Stimulated activated CD8-positive, alpha-beta memory T cell treated with anti-CD3 and anti-CD28 coated beads, Interleukin-7, amount 100 ng/mL, for 48 hours (primary cell): ENCODE results near the gene BTG4.

Experiments
- DNase-seq, 2 donors: peaks; one replicate each; pipeline ENCODE4 v3.0.0-alpha.2; 2020; ENCODE audit warnings: low read depth in 1 of 2; ENCODE audit errors: extremely low read depth in 1 of 2

The BTG4 gene

DNA sequence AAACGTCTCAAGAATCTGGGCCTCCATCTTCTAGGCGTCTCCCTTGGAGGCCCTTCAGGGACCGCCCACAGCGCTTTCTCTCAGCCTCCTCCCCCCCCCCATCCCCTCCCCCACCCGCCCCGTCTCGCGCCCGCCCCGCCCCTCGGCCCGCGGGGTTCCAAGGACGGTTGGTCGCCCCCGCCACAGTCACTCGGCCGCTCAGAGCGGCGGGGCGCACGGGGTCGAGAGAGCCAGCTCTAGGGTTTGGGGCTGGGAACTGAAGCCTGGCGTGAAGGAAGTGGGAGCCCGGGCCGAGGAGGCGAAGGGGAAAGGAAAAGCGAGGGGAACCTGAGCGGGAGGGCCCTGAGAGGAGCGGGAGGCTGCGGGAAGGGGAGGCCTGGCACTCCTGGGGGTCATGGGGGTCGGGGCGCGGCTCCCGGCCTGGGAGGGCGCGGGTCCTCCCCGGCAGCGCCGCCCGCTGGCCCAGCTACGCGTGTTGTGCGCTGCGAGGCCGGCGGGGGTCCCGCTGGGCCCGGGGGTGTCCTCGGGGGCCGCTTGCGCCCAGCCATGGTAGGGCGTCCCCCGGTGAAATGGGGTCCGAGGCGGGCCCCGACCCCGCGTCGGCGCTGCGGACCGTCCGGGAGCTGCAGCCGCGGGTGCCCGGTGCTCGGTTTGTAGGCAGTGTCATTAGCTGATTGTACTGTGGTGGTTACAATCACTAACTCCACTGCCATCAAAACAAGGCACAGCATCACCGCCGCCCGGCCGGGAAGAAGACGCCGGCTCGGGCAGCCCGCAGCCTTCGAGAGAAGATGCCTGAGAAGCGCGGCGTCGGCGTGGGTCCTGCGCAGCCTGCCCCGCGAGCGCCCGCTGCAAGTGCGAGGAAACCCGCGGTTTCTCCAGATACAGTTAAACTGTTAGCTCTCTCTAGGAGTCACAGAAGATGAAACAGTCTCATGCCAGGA lies at the start of gene BTG4:
Gene BTG4, minus strand, starts transcription at position 91 of the 944 bp plus-strand sequence. CDS start 13,610 bp downstream, outside the sequence.
- DNase-seq: no peak

DNA sequence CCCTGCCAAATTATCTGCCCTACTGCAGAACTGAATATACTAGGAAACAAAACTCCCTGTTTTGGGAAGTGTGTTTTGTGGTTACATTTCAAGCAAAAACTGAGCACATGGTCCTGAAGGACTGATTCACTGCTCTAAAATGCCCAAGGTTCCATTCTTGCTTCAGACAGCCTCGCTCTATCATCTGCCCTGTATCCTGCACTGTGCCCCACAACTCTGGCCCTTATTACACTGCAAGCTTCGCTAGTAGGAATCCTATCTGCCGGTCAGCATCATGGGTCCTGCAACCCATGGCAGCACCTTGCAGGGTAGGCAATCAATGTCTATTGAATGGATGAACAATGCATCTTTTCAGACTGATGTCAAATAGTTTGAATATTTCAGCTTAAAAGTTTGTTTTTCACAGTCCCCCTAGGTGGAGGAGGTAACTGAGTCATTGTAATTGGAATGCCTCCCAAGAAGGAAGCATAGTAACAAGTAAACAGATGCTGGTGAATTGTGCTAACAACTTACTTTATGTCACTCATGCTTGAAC lies 49.7 kb upstream of the BTG4 start:
- DNase-seq: no peak

DNA sequence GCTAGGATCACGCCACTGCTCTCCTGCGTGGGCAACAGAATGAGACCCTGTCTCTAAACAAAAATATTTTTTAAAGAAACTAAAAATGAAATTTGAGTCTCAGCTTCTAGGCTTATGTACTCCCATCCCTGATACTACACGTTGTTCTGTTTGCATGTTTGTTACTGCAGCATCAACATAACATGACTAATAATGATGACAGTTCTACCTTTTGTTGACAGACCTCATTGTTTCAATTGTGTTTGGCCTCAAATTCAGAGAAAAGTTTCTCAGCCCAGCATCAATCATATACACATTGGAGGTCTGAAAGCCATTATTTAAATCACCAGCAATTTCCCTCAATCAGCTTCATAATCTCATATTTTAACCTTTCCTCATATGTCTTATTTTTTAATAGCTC lies 49.1 kb upstream of the BTG4 start:
- no peak for DNase-seq

DNA sequence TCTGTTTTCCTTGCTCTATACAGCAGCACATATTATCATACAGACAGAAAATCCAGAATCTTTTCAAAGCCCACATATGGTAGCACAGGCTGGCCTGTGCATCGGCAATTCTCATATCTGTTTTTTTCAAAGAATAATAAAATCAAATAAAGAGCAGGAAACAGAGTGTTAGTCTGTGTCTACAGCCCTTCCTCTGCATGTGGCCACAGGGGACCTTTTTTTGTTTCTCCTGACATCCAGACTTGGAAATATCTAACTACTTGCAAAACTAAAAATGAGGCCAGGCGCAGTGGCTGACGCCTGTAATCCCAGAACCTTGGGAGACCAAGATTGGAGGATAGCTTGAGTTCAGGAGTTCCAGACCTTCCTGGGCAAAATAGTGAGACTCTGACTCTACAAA lies 48.6 kb upstream of the BTG4 start:
- no peak for DNase-seq

DNA sequence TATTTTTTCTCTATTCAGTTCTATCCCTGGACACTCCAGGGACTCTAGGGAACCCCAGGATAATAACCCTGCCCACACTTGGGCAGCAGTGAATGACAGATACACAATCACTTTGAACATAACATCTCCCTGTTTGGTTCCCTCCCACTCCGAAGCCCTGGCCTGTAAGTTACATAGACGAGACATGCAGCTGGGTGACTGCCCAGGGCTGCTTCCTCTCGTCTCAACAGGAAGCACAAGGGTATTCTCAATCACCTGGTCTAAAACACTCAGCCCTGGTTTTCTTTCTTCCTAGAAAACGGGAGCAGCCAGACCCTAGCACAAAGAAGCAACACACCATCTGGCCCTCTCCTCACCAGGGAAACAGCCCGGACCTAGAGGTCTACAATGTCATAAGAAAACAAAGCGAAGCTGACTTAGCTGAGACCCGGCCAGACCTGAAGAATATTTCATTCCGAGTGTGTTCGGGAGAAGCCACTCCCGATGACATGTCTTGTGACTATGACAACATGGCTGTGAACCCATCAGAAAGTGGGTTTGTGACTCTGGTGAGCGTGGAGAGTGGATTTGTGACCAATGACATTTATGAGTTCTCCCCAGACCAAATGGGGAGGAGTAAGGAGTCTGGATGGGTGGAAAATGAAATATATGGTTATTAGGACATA lies 47.7 kb upstream of the BTG4 start:
- no peak for DNase-seq

DNA sequence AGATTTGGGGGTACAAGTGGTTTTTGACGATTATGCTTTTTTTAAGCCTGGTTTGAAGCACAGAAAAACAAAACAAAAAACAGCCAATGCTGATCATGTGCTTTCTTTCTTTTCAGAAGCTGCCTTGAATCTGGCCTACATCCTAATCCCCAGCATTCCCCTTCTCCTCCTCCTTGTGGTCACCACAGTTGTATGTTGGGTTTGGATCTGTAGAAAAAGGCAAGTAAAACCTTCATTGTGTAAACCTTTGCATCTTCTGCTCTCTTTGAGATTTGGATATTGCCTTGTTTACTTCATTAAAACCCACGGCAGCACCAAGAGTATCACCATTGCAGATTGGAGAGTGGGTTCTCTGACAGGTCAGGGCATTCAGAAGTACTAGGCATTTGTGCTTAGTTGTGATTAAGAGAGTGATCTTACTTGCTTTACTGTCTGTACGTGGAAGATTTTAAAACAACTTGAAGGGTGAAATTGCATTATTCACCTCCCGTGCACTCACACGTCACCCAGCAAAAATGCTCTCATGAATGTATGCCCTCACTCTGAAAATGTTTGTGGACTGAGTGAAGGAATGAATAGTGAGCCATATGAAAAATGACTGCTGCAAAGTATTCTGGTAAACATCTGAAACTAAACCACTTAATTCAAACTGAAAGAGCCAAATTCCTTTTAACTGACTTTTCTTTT lies 45.4 kb upstream of the BTG4 start:
- DNase-seq: no peak

DNA sequence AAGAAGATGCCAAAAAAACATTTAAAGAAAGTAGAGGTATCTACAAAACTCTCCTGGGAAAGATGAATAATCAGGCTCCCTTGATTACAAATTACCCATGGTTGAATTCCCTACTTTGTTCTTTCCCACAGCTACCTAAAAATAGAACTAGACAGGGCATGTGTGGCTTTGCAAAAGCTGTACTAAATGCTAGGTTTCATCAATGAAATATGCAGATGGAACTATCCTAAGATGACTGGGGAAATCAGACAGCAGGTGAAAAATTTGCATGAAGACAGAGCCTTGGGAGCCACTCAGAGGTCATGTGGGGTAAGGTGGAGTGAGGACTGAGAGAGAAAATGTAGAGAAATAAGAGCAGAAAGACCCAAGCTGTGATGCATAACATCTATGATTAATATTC lies 43.1 kb upstream of the BTG4 start:
- no peak for DNase-seq

DNA sequence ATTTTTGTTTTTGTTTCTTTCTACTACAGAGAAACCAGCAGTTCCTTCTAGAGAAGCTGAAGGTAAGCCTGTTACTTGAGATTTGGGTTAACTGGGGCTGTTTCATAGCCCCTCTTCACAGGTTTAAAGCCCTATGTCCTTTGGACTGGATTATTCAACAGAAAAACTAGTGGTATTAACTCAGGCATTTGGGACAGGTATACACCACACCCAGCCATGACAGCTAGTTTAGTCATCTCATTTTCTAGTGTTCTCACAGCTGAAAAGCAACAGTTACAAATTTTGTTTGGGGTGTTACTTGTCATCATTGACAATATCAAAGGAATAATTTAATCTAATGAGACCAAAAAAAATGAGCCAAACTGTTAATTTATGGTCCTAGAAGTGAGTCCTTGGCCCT lies 42.3 kb upstream of the BTG4 start:
- DNase-seq: no peak

DNA sequence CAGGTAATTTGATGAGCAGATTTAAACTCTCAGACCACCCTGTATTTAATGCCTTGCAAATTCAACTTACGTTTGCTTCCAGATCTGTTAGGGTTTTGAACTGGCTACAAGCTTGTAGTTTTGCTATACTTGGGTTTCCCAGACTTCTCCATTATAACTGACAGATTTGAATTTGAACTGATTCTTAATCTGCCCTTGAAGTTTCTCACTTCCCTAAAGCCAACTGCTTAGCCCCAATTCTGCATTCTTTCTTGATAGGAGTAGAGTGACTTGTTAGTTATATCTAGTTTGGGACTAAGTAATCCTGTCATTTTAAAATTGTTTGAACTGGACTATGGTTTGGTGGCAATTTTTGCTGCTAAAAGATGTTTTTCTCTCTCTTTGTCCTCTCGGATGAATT lies 38.1 kb upstream of the BTG4 start:
- no peak for DNase-seq

DNA sequence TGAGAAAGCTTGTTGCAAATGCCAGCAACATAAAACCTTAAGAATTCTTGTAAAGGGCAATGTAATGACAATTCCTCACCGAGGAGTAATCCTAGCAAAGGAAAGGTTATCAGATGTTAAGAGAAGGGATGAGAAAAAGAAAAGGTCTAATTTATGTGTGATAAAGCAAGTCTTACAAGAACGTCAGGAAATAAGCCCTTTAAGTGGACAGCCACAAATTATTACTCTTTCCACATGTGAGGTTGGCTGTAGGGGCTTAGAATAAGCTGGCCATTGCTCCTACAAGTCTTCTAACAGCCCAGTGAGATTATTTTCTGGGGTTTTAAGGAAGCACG lies 37.6 kb upstream of the BTG4 start:
- no peak for DNase-seq

DNA sequence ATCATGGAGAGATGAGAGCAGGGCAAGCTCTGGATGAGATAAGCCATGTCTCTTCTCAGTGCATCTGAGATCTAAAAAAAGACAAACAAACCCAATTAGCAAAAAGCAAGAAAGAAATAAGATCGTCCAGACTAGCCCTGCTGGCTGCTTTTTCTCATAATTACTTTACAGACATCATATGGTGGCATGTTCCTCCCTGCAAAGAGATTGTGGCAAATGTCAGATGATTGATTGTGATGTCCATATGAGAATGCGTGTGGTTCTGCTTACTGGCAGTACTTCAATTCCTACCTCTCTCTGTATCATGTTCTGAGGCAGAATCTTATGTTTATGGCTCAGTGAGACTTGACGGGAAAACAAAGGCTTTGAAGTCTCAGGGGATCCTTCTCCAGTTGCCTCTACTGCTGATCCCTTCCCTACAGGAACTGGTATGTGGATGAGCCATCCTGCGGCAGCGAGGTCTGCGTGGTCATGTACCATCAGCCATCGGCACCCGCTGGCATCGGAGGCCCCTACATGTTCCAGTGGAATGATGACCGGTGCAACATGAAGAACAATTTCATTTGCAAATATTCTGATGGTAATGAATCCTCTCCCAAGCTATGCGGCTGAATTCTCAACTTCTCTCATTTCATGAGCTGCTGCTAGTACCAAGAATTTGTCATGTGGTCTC lies 37.1 kb upstream of the BTG4 start:
- DNase-seq: no peak

DNA sequence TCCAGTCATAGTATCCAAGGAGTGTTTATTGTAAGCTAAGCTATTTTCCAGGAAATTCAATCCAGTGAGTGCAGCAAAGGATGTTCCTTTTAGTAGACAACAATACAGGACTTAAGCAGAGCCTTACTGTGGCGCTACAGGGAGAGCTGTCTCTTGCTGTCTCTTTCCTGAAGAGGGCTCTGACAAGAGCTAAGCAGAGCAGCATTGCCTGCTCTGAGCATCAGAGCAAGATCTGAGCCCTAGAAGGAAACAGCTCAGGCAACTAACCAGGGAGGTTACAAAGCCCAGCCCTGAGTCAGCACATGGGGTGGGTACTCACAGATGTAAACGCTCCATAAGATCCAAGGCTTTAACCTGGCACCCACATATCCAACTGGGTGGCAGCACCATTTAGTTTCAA lies 36.3 kb upstream of the BTG4 start:
- no peak for DNase-seq

DNA sequence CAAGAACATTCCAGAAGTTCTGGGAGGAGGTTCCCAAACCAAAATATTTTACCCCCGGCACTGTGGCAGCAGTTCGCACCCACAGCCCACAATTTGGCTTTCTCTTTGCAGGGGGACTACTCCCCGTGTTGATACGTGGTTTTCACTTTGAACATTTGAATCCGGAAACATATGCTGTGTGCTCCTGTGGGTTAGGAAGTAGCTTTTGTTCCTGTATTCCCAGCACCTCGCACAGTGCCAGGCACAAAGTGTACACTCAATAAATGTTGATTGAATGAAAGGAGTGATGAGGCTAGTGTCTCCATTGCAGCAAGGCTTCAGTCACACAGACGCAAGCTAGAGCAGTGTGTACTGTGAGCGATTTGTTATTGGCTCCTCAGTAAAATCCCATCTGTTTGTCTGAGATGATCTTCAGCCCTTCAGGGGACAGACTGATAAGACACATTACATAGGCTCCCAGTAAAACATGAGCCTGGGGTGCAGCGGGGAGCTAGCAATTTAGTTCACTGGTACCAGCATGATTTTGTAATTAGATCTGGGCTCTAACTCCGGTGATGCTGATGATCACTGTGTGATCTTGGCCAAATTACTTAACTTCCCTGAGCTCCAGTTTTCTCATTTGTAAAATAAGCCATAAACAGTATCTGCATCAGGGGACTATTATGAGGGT lies 30.6 kb upstream of the BTG4 start:
- DNase-seq: no peak

DNA sequence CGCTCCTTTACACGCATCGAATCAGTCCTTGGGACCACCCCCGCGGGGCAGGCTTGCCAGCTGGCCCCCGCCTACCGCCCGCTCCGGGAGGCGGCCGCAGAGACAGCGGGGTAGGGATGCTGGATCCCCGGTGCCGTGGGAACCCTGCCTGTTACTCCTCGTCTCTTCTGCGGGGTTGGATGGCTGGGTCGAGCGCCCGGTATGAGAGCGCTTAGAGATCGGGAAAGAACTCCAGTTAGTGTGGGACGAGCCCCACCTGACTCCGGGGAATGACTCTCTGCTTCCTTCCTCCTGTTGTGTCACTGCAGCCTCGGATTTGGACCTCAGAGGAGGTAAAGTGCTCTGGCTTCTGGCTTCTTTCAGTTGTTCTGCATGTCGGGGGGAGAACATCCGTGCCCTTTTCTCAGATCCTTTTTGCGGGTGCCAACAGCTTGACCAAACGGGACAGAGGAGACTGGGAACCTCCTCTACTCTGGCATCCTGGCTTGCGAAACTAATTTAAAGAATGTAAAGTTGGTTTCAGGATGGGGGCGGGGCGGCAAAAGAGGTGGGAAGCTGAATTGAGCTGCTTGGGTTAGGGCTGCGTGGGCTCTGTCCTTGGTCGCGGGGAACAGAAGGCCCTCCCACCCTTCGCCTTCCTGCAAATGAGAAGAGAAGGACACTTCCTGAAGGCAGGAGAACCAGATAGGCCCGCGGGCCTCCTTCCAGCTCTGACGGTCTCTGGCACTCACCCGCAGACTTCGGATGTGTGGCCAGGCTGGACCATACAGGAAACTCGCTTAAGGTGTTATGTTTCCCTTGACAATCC lies 29.3 kb upstream of the BTG4 start:
- no peak for DNase-seq

DNA sequence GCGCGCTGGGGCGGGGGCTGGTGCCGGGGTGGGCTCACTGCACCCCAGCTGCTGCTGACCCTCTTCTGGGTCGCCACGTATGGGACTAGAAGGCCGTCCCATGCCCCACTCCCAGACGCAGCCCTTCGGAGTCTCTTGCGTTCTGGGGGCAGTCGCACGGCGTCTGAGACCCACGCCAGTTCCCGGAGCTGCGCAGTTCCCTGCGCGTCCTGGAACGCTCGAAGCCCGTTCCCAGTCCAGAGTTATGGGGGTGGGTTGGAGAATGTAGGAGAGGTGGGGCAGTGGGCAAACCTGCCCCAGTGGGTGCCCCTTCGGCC lies 28.7 kb upstream of the BTG4 start:
- DNase-seq: no peak

DNA sequence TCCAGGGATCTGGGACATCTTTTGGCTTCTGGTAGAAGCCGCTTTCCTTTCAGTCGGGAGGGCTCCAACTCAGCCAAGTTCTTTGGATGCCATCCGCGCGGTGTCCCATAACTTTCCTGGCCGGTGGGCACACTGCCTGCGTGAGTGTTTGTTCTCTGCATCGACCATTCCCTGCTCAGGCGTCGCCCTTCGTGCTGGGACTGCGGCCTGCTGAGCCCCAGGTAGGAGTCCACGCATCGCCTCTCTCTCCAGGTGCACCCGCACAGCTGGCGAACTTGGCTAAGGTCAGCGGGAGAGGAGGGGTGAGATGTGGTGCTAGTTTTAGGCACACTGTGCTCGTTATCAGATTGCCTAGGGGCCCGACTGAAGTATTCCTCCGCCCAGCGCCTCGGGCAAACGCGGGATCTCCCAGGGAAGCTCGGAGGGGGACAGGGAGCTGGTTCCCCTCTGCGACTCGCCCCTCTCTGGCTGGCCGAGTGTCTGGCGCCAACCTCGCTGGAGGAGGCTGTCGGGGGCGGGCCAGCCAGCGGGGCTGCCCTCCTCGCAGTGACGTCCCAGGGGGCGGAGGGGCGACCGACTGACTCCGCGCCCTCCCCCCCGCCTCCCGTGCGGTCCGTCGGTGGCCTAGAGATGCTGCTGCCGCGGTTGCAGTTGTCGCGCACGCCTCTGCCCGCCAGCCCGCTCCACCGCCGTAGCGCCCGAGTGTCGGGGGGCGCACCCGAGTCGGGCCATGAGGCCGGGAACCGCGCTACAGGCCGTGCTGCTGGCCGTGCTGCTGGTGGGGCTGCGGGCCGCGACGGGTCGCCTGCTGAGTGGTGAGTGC lies 28.1 kb upstream of the BTG4 start, which contains the start of gene LAYN:
Gene LAYN, plus strand, starts transcription at position 607 of the 823 bp plus-strand sequence. Its CDS starts 124 bp downstream, at position 731.
- DNase-seq: peak in 1 of 2 donors; percentile 37

DNA sequence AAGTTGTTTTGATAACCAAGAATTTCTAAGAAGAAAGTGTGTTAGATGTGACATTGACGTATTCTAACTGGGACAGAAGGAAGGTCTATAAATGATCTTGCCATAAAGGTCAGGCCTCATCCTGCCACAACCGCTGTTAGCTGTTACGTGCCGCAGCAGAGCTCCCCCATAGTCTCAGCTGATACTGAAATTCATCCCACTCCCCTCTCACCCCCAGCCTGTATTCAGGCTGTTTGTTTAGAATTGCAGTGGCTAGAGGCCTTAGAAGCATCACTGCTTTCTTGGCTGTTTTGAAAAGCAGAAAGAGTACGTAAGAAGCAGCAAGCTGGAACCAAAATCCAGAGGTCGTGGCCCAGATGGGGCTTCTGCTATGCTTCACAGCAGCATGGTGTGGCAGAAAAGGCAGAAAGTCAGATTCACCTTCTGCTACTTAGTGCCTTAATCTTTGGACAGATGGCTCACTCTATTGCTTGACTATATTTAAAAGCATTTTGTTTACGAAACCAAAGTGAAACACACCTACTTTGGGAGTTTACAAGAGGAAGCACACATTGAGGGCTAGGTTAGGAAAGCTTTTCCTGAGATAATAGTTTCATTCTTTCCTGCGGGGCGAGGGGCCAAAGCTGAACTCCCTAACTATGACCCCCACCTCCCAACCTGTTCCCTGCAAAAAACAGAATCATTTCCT lies 27.4 kb upstream of the BTG4 start:
- no peak for DNase-seq

DNA sequence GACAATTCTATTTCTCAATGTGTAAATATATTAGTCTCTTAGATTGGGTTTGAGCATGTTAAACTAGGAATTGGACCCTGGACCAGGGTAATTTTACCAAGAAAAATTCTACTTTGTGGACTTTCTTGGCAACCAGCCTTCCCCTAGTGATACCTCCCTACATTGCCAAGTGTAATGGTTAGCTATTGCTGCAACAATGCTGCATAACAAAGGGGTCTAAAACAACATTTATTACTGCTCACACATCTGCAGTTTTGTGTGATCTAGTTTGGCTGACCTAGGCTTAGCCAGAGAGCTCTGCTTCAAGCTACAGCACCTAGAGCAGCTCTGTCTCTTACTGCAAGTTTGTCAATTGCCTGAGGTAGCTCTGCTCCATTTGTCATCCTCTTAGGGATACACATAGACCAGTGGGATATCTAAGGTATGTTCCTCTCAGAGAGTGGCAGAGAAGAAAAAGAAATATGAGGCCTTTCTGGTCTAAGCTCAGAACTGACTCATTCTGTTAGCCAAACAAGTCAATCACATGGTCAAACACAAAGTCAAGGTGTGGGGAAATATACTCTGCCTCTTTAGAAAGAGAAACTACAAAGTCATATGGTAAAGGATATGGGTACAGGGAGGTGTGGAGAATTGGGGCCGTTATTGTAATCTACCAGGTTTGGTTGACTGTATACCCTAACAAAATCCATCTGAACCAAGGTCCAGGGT lies 26.4 kb upstream of the BTG4 start:
- DNase-seq: no peak
